PC-9 (cell line): ENCODE measurements around the gene MOK. TPM values are rescaled to one million over a fixed set of nuclear protein-coding genes. Genes with fewer than 3 reads are reported as not detected.
A peak's percentile ranks its signal among the peaks of the same experiment; 100 is the strongest.
"Not testable (repeated sequence)": the region's sequence is repeated elsewhere in the genome, so short reads cannot be mapped to it uniquely, and the experiment has no call there.

ENCODE experiments used
- BruUV-seq: library from RNA; stranded (reverse); fragments of 400-500 nt; replicated peaks from 2 replicates; lab custom pipeline; 2021; lab: Mats Ljungman, UMichigan
- CTCF ChIA-PET: fragments of 300-600 bp; sonication (Branson Sonifier 250); formaldehyde crosslinking; loops from one replicate; lab custom pipeline; 2022; ENCODE audit warnings: antibody characterized with exemption; lab: Charles Lee
- POLR2A ChIA-PET: fragments of 300-600 bp; sonication (Branson Sonifier 250); formaldehyde crosslinking; loops from one replicate; lab custom pipeline; 2022; ENCODE audit warnings: antibody characterized with exemption; ENCODE audit not compliant: unreplicated experiment; lab: Charles Lee
- DNase-seq, 2 experiments: peaks; one replicate each; pipeline versions ENCODE4 v3.0.0 to v3.0.0-alpha.2; 2015 to 2022; ENCODE audit warnings: mixed read lengths in 1 of 2
- H2AFZ ChIP-seq: fragments of 200-600 bp; sonication (generic); 2 replicates; pipeline ENCODE4 v1.8.1; 2017; ENCODE audit warnings: antibody characterized with exemption
- H3F3A ChIP-seq: fragments of 200-600 bp; sonication (generic); 2 replicates; pipeline ENCODE4 v1.8.1; 2017; ENCODE audit warnings: antibody characterized with exemption, mild to moderate bottlenecking, low read depth; ENCODE audit not compliant: insufficient read depth
- H3K27ac ChIP-seq: fragments of 200-600 bp; sonication (generic); 2 replicates; pipeline ENCODE4 v1.6.1; 2016; ENCODE audit warnings: mixed run types
- H3K27me3 ChIP-seq: fragments of 200-600 bp; sonication (generic); 2 replicates; pipeline ENCODE4 v1.6.1; 2016; ENCODE audit warnings: low read depth, mixed run types; ENCODE audit not compliant: insufficient read depth
- H3K36me3 ChIP-seq: fragments of 200-600 bp; sonication (generic); 2 replicates; pipeline ENCODE4 v1.6.1; 2016; ENCODE audit warnings: low read depth, mixed run types
- H3K4me1 ChIP-seq: fragments of 200-600 bp; sonication (generic); replicated peaks from 2 replicates; pipeline ENCODE4 v1.6.1; 2016; ENCODE audit warnings: mixed run types; ENCODE audit not compliant: insufficient read depth
- H3K4me2 ChIP-seq: fragments of 200-600 bp; sonication (generic); 2 replicates; pipeline ENCODE4 v1.6.1; 2017; ENCODE audit warnings: mixed run types
- H3K4me3 ChIP-seq: fragments of 200-600 bp; sonication (generic); 2 replicates; pipeline ENCODE4 v1.6.1; 2016; ENCODE audit warnings: mixed run types
- H3K79me2 ChIP-seq: fragments of 200-600 bp; sonication (generic); 2 replicates; pipeline ENCODE4 v1.6.1; 2017; ENCODE audit warnings: low read depth, mixed run types
- H3K9me2 ChIP-seq: fragments of 200-600 bp; sonication (generic); 2 replicates; pipeline ENCODE4 v1.8.1; 2017; ENCODE audit warnings: mild to moderate bottlenecking; ENCODE audit not compliant: insufficient read depth
- H3K9me3 ChIP-seq: fragments of 200-600 bp; sonication (generic); 2 replicates; pipeline ENCODE4 v1.8.1; 2016; ENCODE audit warnings: low read depth; ENCODE audit not compliant: insufficient read depth
- H4K20me1 ChIP-seq: fragments of 200-600 bp; sonication (generic); 2 replicates; pipeline ENCODE4 v1.8.1; 2017; ENCODE audit not compliant: insufficient read depth
- EZH2 ChIP-seq: fragments of 200-600 bp; sonication (generic); IDR thresholded peaks from 2 replicates; pipeline ENCODE4 v1.8.0; 2017; ENCODE audit warnings: antibody characterized with exemption, low read depth
- intact Hi-C: fragments of 100-400 bp; cut with micrococcal nuclease; formaldehyde crosslinking; loops from one replicate; pipeline ENCODE4 v1.10.0; 2022; ENCODE audit not compliant: unreplicated experiment
- total RNA-seq: library from RNA; stranded (reverse); gene quantifications from 2 replicates; pipeline ENCODE4 v1.2.3, GENCODE V29; 2021
- TF ChIP-seq, protein P1 (sequence below): fragments of 200-600 bp; sonication (generic); conservative IDR thresholded peaks from 2 replicates; pipeline ENCODE4 v1.6.1; 2017; ENCODE audit warnings: mixed run types, antibody characterized with exemption, mild to moderate bottlenecking, moderate library complexity

Gene MOK
- total RNA-seq, 1 experiment from 2014 or later = 74.3 TPM

GRCh38 chr14:102249041-102249440, 55.9 kb downstream of the MOK start:
- H3K4me1 ChIP-seq = no peaks in the 10 kb centered on the region
- H3K27me3 ChIP-seq = no peaks in the 10 kb centered on the region
- ChIA-PET CTCF (no interaction called here), POLR2A (no interaction called here)
- H3K4me3 ChIP-seq = no peak overlapping the region
- H4K20me1 ChIP-seq = no peaks in the 10 kb centered on the region
- H3F3A ChIP-seq = no peaks in the 10 kb centered on the region
- no peak overlapping the region for H2AFZ ChIP-seq
- no TSS peak for BruUV-seq
- DNase-seq = no peak
- TF ChIP-seq, protein P1, sequence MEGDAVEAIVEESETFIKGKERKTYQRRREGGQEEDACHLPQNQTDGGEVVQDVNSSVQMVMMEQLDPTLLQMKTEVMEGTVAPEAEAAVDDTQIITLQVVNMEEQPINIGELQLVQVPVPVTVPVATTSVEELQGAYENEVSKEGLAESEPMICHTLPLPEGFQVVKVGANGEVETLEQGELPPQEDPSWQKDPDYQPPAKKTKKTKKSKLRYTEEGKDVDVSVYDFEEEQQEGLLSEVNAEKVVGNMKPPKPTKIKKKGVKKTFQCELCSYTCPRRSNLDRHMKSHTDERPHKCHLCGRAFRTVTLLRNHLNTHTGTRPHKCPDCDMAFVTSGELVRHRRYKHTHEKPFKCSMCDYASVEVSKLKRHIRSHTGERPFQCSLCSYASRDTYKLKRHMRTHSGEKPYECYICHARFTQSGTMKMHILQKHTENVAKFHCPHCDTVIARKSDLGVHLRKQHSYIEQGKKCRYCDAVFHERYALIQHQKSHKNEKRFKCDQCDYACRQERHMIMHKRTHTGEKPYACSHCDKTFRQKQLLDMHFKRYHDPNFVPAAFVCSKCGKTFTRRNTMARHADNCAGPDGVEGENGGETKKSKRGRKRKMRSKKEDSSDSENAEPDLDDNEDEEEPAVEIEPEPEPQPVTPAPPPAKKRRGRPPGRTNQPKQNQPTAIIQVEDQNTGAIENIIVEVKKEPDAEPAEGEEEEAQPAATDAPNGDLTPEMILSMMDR = no peak
- no peak for TF ChIP-seq EZH2
- no peaks in the 10 kb centered on the region for H3K9me2 ChIP-seq
- H3K27ac ChIP-seq = no peak overlapping the region
- H3K79me2 ChIP-seq = no peaks in the 10 kb centered on the region
- no peak overlapping the region for H3K4me2 ChIP-seq
- intact Hi-C loops = no loop called here
- H3K36me3 ChIP-seq = no peaks in the 10 kb centered on the region
- H3K9me3 ChIP-seq = peaks cover under 1% of the 10 kb centered on the region; the same call in 1 of the 2 replicates

DNA sequence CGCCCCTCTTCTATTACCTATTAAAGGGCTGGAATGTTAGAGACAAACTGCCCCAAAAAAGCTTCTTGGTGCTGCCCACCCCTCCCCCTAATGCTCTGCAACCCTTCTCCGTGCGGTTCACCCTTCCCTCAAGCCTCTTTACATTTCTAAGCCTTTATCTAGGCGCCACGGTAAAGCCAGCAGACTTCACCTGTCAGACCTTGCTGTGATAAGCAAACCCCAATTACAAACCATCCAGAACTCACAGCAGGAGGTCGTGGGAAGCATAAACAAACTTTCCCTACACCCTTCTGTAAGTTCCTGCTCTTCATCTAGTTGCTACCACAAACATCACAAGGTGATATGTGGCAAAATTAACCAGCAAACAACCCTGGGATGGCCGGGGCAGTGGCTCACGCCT, 56.8 kb downstream of the MOK start:
- DNase-seq = peak in 1 of 2 experiments; percentile 56
- Histone ChIP-seq H3K9me3 (peaks cover 7% of the 10 kb centered on the region; the same call in 1 of the 2 replicates), H3K27me3 (no peaks in the 10 kb centered on the region), H3K27ac (no peak overlapping the region), H3K9me2 (no peaks in the 10 kb centered on the region), H3K4me1 (no peaks in the 10 kb centered on the region), H3K4me2 (no peak overlapping the region), H3K36me3 (no peaks in the 10 kb centered on the region), H2AFZ (no peak overlapping the region), H3F3A (no peaks in the 10 kb centered on the region), H3K4me3 (no peak overlapping the region), H3K79me2 (no peaks in the 10 kb centered on the region), H4K20me1 (no peaks in the 10 kb centered on the region)
- no TSS peak for BruUV-seq
- ChIA-PET POLR2A (no interaction called here), CTCF (no interaction called here)
- intact Hi-C loops = no loop called here
- no peak for TF ChIP-seq EZH2
- TF ChIP-seq, protein P1 = no peak

DNA sequence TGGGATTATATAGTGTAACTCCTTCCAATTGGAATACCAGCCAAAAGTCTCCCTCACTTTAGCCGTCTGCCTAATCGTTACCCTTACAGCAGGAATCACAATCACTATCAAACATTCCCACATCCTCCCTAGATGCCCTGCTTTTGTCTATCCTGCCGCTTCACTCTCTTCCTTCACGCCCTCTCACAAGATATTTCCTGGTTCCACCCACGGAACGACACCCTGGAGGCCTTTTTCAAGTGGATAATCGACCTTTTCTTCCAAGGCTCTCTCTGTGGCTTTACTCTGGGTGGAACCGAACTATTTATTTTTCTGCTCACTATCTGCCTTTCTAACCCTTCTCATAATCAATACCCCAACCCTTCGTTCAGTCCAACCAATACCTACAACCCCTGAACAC, 58.9 kb downstream of the MOK start:
- Histone ChIP-seq H3K9me3 (peaks cover 7% of the 10 kb centered on the region; the same call in 1 of the 2 replicates), H3K27me3 (no peaks in the 10 kb centered on the region), H2AFZ (no peak overlapping the region), H3K4me1 (no peaks in the 10 kb centered on the region), H3K4me3 (no peak overlapping the region), H3K4me2 (no peak overlapping the region), H3F3A (no peaks in the 10 kb centered on the region), H3K9me2 (no peaks in the 10 kb centered on the region), H3K36me3 (no peaks in the 10 kb centered on the region), H4K20me1 (no peaks in the 10 kb centered on the region), H3K27ac (no peak overlapping the region), H3K79me2 (no peaks in the 10 kb centered on the region)
- POLR2A ChIA-PET = interaction anchor here (0.6 kb wide), 1 partner anchor 436 kb away, joined by 4 read pairs; no protein-coding TSS in a partner anchor
- BruUV-seq = no TSS peak
- no peak for TF ChIP-seq EZH2
- TF ChIP-seq, protein P1 = no peak
- intact Hi-C loops = no loop called here
- CTCF ChIA-PET = no interaction called here
- no peak for DNase-seq

- H3K36me3 ChIP-seq, H4K20me1 ChIP-seq, H3K4me3 ChIP-seq, H3K27me3 ChIP-seq, H2AFZ ChIP-seq, H3K79me2 ChIP-seq, BruUV-seq, POLR2A ChIA-PET, intact Hi-C loops, H3K4me1 ChIP-seq, CTCF ChIA-PET, H3K9me2 ChIP-seq, H3K27ac ChIP-seq, H3K4me2 ChIP-seq, DNase-seq, H3F3A ChIP-seq, H3K9me3 ChIP-seq: not testable (repeated sequence)
These were observed 61.2 kb downstream of the MOK start for GRCh38 chr14:102243795-102244194.
